PC-3 (cell line): Measurements from ENCODE around the gene IFNGR1.

Source experiments
- EZH2phosphoT487 ChIP-seq: fragments of 300-600 bp; sonication (generic); IDR thresholded peaks from 2 replicates; pipeline ENCODE4 v1.6.1; 2018; ENCODE audit warnings: mild to moderate bottlenecking, antibody characterized with exemption, low read length, borderline replicate concordance
- TF ChIP-seq, protein P1 (sequence below): fragments of 300-600 bp; sonication (generic); conservative IDR thresholded peaks from 2 replicates; pipeline ENCODE4 v1.5.1; 2017; ENCODE audit warnings: antibody characterized with exemption, low read depth, mild to moderate bottlenecking, low read length

- TF ChIP-seq, protein P1, sequence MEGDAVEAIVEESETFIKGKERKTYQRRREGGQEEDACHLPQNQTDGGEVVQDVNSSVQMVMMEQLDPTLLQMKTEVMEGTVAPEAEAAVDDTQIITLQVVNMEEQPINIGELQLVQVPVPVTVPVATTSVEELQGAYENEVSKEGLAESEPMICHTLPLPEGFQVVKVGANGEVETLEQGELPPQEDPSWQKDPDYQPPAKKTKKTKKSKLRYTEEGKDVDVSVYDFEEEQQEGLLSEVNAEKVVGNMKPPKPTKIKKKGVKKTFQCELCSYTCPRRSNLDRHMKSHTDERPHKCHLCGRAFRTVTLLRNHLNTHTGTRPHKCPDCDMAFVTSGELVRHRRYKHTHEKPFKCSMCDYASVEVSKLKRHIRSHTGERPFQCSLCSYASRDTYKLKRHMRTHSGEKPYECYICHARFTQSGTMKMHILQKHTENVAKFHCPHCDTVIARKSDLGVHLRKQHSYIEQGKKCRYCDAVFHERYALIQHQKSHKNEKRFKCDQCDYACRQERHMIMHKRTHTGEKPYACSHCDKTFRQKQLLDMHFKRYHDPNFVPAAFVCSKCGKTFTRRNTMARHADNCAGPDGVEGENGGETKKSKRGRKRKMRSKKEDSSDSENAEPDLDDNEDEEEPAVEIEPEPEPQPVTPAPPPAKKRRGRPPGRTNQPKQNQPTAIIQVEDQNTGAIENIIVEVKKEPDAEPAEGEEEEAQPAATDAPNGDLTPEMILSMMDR = no peak
- no peak for TF ChIP-seq EZH2phosphoT487
Measured at GRCh38 chr6:137206577-137206976, 12.6 kb downstream of the IFNGR1 start.
